OCI-LY7 (cell line): Measurements from ENCODE around the gene VWA8. TPM values are rescaled to one million over a fixed set of nuclear protein-coding genes. Genes with fewer than 3 reads are reported as not detected.

Source experiments
- BruUV-seq: library from RNA; stranded (reverse); fragments of 400-500 nt; replicated peaks from 2 replicates; lab custom pipeline; 2021; lab: Mats Ljungman, UMichigan
- CTCF ChIA-PET: fragments of 300-600 bp; sonication (Branson Sonifier 250); formaldehyde crosslinking; loops from one replicate; lab custom pipeline; 2022; ENCODE audit warnings: antibody characterized with exemption; ENCODE audit not compliant: unreplicated experiment; lab: Charles Lee
- POLR2A ChIA-PET: fragments of 300-600 bp; sonication (Branson Sonifier 250); formaldehyde crosslinking; loops from one replicate; lab custom pipeline; 2022; ENCODE audit warnings: antibody characterized with exemption; lab: Charles Lee
- DNase-seq: peaks from one replicate; pipeline ENCODE4 v3.0.0-alpha.2; 2015; ENCODE audit warnings: low spot score
- H2AFZ ChIP-seq: fragments of 200-600 bp; sonication (generic), shearing (Covaris generic); 2 replicates; pipeline ENCODE4 v1.6.1; 2014; ENCODE audit warnings: mild to moderate bottlenecking, antibody characterized with exemption, low read length, moderate library complexity
- H3K27ac ChIP-seq: fragments of 200-600 bp; sonication (generic); 2 replicates; pipeline ENCODE4 v1.5.1; 2014; ENCODE audit warnings: mixed run types, low read depth, mild to moderate bottlenecking, moderate library complexity, low read length, inconsistent platforms; ENCODE audit not compliant: poor library complexity, severe bottlenecking
- H3K36me3 ChIP-seq: fragments of 200-600 bp; sonication (generic); 2 replicates; pipeline ENCODE4 v1.6.1; 2014; ENCODE audit warnings: mild to moderate bottlenecking, antibody characterized with exemption, low read length, moderate library complexity, mixed read lengths; ENCODE audit not compliant: insufficient read depth
- H3K4me1 ChIP-seq: fragments of 200-600 bp; sonication (generic); 2 replicates; pipeline ENCODE4 v1.5.1; 2014; ENCODE audit warnings: mild to moderate bottlenecking, low read length; ENCODE audit not compliant: insufficient read depth, poor library complexity, severe bottlenecking
- H3K4me2 ChIP-seq: fragments of 200-600 bp; sonication (generic); 2 replicates; pipeline ENCODE4 v1.6.1; 2014; ENCODE audit warnings: mild to moderate bottlenecking, low read length
- H3K4me3 ChIP-seq: fragments of 200-600 bp; sonication (generic); 2 replicates; pipeline ENCODE4 v1.5.1; 2014; ENCODE audit warnings: mild to moderate bottlenecking, low read depth, low read length; ENCODE audit not compliant: poor library complexity, severe bottlenecking
- H3K79me2 ChIP-seq: fragments of 200-600 bp; sonication (generic); 2 replicates; pipeline ENCODE4 v1.6.1; 2016; ENCODE audit warnings: low read depth, mild to moderate bottlenecking, low read length, moderate library complexity, mixed read lengths; ENCODE audit not compliant: insufficient read depth
- H3K9me2 ChIP-seq: fragments of 200-600 bp; sonication (generic); 2 replicates; pipeline ENCODE4 v1.6.1; 2016; ENCODE audit warnings: mild to moderate bottlenecking, low read length, mixed read lengths; ENCODE audit not compliant: insufficient read depth
- H3K9me3 ChIP-seq: fragments of 200-600 bp; sonication (generic); 2 replicates; pipeline ENCODE4 v1.6.1; 2014; ENCODE audit warnings: mild to moderate bottlenecking, mixed run types, low read length, mixed read lengths
- H4K20me1 ChIP-seq: fragments of 200-600 bp; sonication (generic); 2 replicates; pipeline ENCODE4 v1.6.1; 2014; ENCODE audit warnings: mild to moderate bottlenecking, antibody characterized with exemption, low read length, moderate library complexity, mixed read lengths; ENCODE audit not compliant: insufficient read depth
- EZH2phosphoT487 ChIP-seq: fragments of 200-600 bp; sonication (generic); IDR thresholded peaks from 2 replicates; pipeline ENCODE4 v1.6.1; 2018; ENCODE audit warnings: low read depth, borderline replicate concordance, mild to moderate bottlenecking, mixed run types, antibody characterized with exemption, low read length, moderate library complexity, mixed read lengths
- intact Hi-C: fragments of 100-400 bp; cut with micrococcal nuclease; formaldehyde crosslinking; loops from one replicate; pipeline ENCODE4 v1.10.0; 2022; ENCODE audit not compliant: unreplicated experiment
- total RNA-seq, 2 experiments: library from RNA; depleted of rRNA in 1 of 2; stranded (reverse); fragments of >200 nt in 1 of 2; shearing (Covaris generic) in 1 of 2; gene quantifications; 2 replicates each; pipeline ENCODE4 v1.2.3, GENCODE V29; 2014 to 2022
- TF ChIP-seq, protein P1 (sequence below): fragments of 200-600 bp; sonication (generic); conservative IDR thresholded peaks from 2 replicates; pipeline ENCODE4 v1.5.1; 2014; ENCODE audit warnings: mild to moderate bottlenecking, antibody characterized with exemption, low read length, moderate library complexity, mixed read lengths

VWA8 gene
- total RNA-seq, 2 experiments from 2014 or later: 26.4 to 31.5 TPM

- ChIA-PET POLR2A (interaction anchor here (0.7 to 0.8 kb wide), 3 partner anchors 13 to 59 kb away, joined by 3 to 5 read pairs (median 3); no protein-coding TSS in a partner anchor), CTCF (no interaction called here)
- TF ChIP-seq EZH2phosphoT487: no peak
- TF ChIP-seq, protein P1, sequence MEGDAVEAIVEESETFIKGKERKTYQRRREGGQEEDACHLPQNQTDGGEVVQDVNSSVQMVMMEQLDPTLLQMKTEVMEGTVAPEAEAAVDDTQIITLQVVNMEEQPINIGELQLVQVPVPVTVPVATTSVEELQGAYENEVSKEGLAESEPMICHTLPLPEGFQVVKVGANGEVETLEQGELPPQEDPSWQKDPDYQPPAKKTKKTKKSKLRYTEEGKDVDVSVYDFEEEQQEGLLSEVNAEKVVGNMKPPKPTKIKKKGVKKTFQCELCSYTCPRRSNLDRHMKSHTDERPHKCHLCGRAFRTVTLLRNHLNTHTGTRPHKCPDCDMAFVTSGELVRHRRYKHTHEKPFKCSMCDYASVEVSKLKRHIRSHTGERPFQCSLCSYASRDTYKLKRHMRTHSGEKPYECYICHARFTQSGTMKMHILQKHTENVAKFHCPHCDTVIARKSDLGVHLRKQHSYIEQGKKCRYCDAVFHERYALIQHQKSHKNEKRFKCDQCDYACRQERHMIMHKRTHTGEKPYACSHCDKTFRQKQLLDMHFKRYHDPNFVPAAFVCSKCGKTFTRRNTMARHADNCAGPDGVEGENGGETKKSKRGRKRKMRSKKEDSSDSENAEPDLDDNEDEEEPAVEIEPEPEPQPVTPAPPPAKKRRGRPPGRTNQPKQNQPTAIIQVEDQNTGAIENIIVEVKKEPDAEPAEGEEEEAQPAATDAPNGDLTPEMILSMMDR: no peak
- no peaks in the 10 kb centered on the region for H3K9me2 ChIP-seq
- no peaks in the 10 kb centered on the region for H4K20me1 ChIP-seq
- no peak overlapping the region for H3K4me3 ChIP-seq
- H3K9me3 ChIP-seq: no peaks in the 10 kb centered on the region
- no peaks in the 10 kb centered on the region for H3K36me3 ChIP-seq
- H3K79me2 ChIP-seq: no peaks in the 10 kb centered on the region
- DNase-seq: no peak
- no peak overlapping the region for H3K27ac ChIP-seq
- no peak overlapping the region for H2AFZ ChIP-seq
- BruUV-seq: no TSS peak
- intact Hi-C loops: loop anchor here (10.0 kb wide), 1 partner anchor 323 kb away; no protein-coding TSS in a partner anchor
- H3K4me1 ChIP-seq: no peaks in the 10 kb centered on the region
- no peak overlapping the region for H3K4me2 ChIP-seq
Observed at GRCh38 chr13:41988244-41988643, 27.3 kb upstream of the VWA8 start.

DNA sequence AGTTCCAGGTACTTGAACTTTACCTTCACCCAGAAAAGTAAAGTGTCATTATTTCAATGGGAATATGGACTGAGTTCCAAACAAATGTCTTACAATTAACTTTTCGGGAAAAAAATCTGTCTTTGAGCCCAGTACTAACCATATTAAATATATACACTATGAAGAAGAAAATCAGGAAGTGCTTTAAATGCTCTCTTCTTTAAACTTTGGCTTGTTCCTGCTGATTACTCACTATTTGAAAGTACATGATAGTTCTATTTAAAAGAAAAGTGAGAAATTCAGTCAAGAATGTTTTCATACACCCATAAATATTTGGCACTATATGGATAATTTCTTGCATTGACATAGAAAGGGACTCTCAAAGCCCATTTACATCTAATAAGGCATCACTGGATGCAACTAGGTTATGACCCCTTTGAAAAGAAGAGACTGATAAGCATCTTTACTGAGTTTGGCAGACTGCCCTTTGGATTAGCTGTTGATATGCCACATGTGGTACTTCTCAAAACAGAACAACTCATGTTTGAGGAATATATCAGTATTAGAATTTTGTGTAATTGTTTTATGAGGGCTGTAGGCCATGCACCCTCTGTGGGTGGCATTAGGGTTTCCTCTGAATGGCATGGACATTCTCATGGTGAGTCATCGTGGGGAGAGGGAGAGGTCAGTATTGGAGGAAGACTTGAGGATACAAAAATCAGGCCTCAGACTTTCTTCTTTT is 25.0 kb upstream of the VWA8 start:
- no peak overlapping the region for H3K4me3 ChIP-seq
- H3K9me2 ChIP-seq: no peaks in the 10 kb centered on the region
- no peaks in the 10 kb centered on the region for H3K36me3 ChIP-seq
- DNase-seq: no peak
- no peaks in the 10 kb centered on the region for H3K4me1 ChIP-seq
- ChIA-PET POLR2A (interaction anchor here (0.6 kb wide), 1 partner anchor 85 kb away, joined by 5 read pairs; no protein-coding TSS in a partner anchor), CTCF (no interaction called here)
- no peaks in the 10 kb centered on the region for H3K9me3 ChIP-seq
- H3K79me2 ChIP-seq: no peaks in the 10 kb centered on the region
- H4K20me1 ChIP-seq: no peaks in the 10 kb centered on the region
- no TSS peak for BruUV-seq
- intact Hi-C loops: loop anchor here (10.0 kb wide), 1 partner anchor 321 kb away; no protein-coding TSS in a partner anchor
- H3K27ac ChIP-seq: no peak overlapping the region
- TF ChIP-seq EZH2phosphoT487: no peak
- TF ChIP-seq, protein P1: no peak
- no peak overlapping the region for H3K4me2 ChIP-seq
- no peak overlapping the region for H2AFZ ChIP-seq
